ENCODE data around the gene CUEDC1.

Gene CUEDC1

GRCh38 chr17:57993471-57994365, 38.5 kb upstream of the CUEDC1 start:
- no peak for DNase-seq
- TF ChIP-seq, protein P1, sequence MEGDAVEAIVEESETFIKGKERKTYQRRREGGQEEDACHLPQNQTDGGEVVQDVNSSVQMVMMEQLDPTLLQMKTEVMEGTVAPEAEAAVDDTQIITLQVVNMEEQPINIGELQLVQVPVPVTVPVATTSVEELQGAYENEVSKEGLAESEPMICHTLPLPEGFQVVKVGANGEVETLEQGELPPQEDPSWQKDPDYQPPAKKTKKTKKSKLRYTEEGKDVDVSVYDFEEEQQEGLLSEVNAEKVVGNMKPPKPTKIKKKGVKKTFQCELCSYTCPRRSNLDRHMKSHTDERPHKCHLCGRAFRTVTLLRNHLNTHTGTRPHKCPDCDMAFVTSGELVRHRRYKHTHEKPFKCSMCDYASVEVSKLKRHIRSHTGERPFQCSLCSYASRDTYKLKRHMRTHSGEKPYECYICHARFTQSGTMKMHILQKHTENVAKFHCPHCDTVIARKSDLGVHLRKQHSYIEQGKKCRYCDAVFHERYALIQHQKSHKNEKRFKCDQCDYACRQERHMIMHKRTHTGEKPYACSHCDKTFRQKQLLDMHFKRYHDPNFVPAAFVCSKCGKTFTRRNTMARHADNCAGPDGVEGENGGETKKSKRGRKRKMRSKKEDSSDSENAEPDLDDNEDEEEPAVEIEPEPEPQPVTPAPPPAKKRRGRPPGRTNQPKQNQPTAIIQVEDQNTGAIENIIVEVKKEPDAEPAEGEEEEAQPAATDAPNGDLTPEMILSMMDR (IDR thresholded peaks at IDR 0.05; ENCODE audit: low read depth, low read length, missing control alignments): no peak
- Histone ChIP-seq H3K27ac (no peak overlapping the region), H3K36me3 (replicated peaks) (peaks cover 9% of the 10 kb centered on the region), H3K27me3 (replicated peaks) (no peaks in the 10 kb centered on the region), H3K4me3 (ENCODE audit: low read depth, low read length) (no peak overlapping the region)
- in situ Hi-C loops (cut with HindIII; ENCODE audit: low pct_ligation_motif_present, low sequenced_read_pairs): loop anchor here (5.0 kb wide), 1 partner anchor 136 kb away; no protein-coding TSS in a partner anchor

GRCh38 chr17:57991537-57991936, 36.3 kb upstream of the CUEDC1 start:
- no peaks in the 10 kb centered on the region for H3K36me3 ChIP-seq (replicated peaks)
- in situ Hi-C loops (cut with HindIII; ENCODE audit: low pct_ligation_motif_present, low sequenced_read_pairs): loop anchor here (5.0 kb wide), 1 partner anchor 134 kb away; no protein-coding TSS in a partner anchor
- H3K27ac ChIP-seq: no peak overlapping the region
- TF ChIP-seq, protein P1 (IDR thresholded peaks at IDR 0.05; ENCODE audit: low read depth, low read length, missing control alignments): no peak
- H3K4me3 ChIP-seq (ENCODE audit: low read depth, low read length): no peak overlapping the region
- H3K27me3 ChIP-seq (replicated peaks): no peaks in the 10 kb centered on the region
- no peak for DNase-seq

GRCh38 chr17:57990037-57990436, 34.8 kb upstream of the CUEDC1 start:
- no peaks in the 10 kb centered on the region for H3K36me3 ChIP-seq (replicated peaks)
- no peak overlapping the region for H3K27ac ChIP-seq
- H3K27me3 ChIP-seq (replicated peaks): no peaks in the 10 kb centered on the region
- H3K4me3 ChIP-seq (ENCODE audit: low read depth, low read length): no peak overlapping the region
- in situ Hi-C loops (cut with HindIII; ENCODE audit: low pct_ligation_motif_present, low sequenced_read_pairs): loop anchor here (5.0 kb wide), 1 partner anchor 133 kb away; no protein-coding TSS in a partner anchor
- TF ChIP-seq, protein P1 (IDR thresholded peaks at IDR 0.05; ENCODE audit: low read depth, low read length, missing control alignments): no peak
- DNase-seq: no peak

- peak overlapping the region; percentile 91 for H3K27ac ChIP-seq
- no peaks in the 10 kb centered on the region for H3K36me3 ChIP-seq (replicated peaks)
- H3K4me3 ChIP-seq (ENCODE audit: low read depth, low read length): peak overlapping the region; percentile 78
- no peaks in the 10 kb centered on the region for H3K27me3 ChIP-seq (replicated peaks)
- TF ChIP-seq, protein P1 (IDR thresholded peaks at IDR 0.05; ENCODE audit: low read depth, low read length, missing control alignments): no peak
- in situ Hi-C loops (cut with HindIII; ENCODE audit: low pct_ligation_motif_present, low sequenced_read_pairs): no loop called here
- DNase-seq: peak; percentile 28
Measured at GRCh38 chr17:57988301-57989250, 33.4 kb upstream of the CUEDC1 start.

DNA sequence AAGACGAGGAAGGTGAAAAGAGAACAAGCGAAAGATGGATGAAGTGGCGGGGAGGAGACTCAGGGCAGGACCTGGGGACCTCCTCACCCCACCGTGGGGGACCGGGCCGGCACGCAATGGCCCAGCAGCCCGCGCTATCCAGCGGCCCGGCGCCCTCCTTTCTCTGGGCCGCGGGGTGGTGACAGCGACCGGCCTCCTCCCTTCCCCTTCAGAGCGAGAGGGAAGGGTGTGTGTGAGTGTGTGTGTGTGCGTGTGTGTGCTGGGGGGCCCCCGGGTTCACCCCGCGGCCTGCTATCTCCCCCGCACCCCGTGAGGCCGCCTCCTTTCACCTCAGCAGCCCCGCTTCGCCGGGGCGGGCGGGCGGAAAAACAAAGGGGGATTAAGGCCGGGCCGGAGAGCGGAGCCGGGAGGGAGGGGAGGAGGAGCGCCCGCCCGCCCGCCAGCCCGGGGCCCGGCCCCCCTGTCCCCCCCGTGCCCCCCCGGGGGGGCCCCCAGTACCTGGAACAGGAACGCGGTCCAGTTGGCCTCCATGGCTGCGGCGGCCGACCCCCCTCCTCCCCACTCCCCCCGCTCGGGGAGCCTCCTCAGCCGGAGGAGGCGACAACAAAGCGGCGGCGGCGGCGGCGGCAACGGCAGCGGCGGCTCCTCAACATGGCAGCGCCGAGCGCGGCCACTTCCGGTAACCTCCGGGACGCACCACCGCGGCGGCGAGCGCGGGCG, 32.5 kb upstream of the CUEDC1 start, which contains the start of gene VEZF1:
Gene VEZF1 (minus strand): TSS at position 674 of the 720 bp plus-strand sequence. CDS start 143 bp downstream, at position 531.
- no peaks in the 10 kb centered on the region for H3K27me3 ChIP-seq (replicated peaks)

More for the DNA sequence above, 32.5 kb upstream of the CUEDC1 start, which contains the start of gene VEZF1:
- Histone ChIP-seq H3K4me3 (ENCODE audit: low read depth, low read length) (peak within 1 kb of the TSS; percentile 78), H3K27ac (peak within 1 kb of the TSS; percentile 91), H3K36me3 (replicated peaks) (no peaks in the 10 kb centered on the region)
- TF ChIP-seq, protein P1 (IDR thresholded peaks at IDR 0.05; ENCODE audit: low read depth, low read length, missing control alignments): no peak
- in situ Hi-C loops (cut with HindIII; ENCODE audit: low pct_ligation_motif_present, low sequenced_read_pairs): no loop called here
- DNase-seq: peak; percentile 43

Measured in brain microvascular endothelial cell (primary cell).